Neuronal stem cell (in vitro differentiated cells): ENCODE measurements around the gene MDK.

Source experiments
- DNase-seq: peaks from one replicate; pipeline ENCODE4 v3.0.0-alpha.2; 2013; ENCODE audit warnings: low spot score
- H2AFZ ChIP-seq: one replicate; pipeline ENCODE4 v1.6.1; 2013; ENCODE audit warnings: mild to moderate bottlenecking, low read length, inconsistent platforms
- H2AK5ac ChIP-seq: 2 replicates; pipeline ENCODE4 v1.6.1; 2013; ENCODE audit warnings: low read depth, mild to moderate bottlenecking, inconsistent platforms, low read length, moderate library complexity, mixed read lengths
- H2BK120ac ChIP-seq: 2 replicates; pipeline ENCODE4 v1.6.1; 2013; ENCODE audit warnings: low read depth, mild to moderate bottlenecking, inconsistent platforms, low read length, moderate library complexity, mixed read lengths
- H2BK12ac ChIP-seq: one replicate; pipeline ENCODE4 v1.6.1; 2013; ENCODE audit warnings: low read length, inconsistent platforms
- H2BK15ac ChIP-seq: 2 replicates; pipeline ENCODE4 v1.6.1; 2013; ENCODE audit warnings: mild to moderate bottlenecking, low read length, inconsistent platforms, mixed read lengths
- H2BK5ac ChIP-seq: one replicate; pipeline ENCODE4 v1.6.1; 2013; ENCODE audit warnings: inconsistent platforms, mild to moderate bottlenecking, low read length, moderate library complexity
- H3K14ac ChIP-seq: one replicate; pipeline ENCODE4 v1.6.1; 2013; ENCODE audit warnings: low read length, inconsistent platforms
- H3K18ac ChIP-seq: 2 replicates; pipeline ENCODE4 v1.6.1; 2013; ENCODE audit warnings: low read length, inconsistent platforms
- H3K23ac ChIP-seq: 2 replicates; pipeline ENCODE4 v1.6.1; 2013; ENCODE audit warnings: low read depth, mild to moderate bottlenecking, mixed read lengths, low read length, inconsistent platforms; ENCODE audit not compliant: poor library complexity
- H3K27ac ChIP-seq: replicated peaks from 3 replicates; pipeline ENCODE4 v1.5.1; 2013; ENCODE audit warnings: low read length, inconsistent platforms
- H3K27me3 ChIP-seq, 3 experiments: 2 replicates each; pipeline ENCODE4 v1.6.1; 2013; ENCODE audit warnings: low read length in 3 of 3, mild to moderate bottlenecking in 2 of 3, inconsistent platforms in 1 of 3, low read depth in 1 of 3, mixed read lengths in 1 of 3, moderate library complexity in 1 of 3; ENCODE audit not compliant: control insufficient read depth in 3 of 3, insufficient read depth in 3 of 3
- H3K36me3 ChIP-seq, 2 donors: replicated peaks in 1 of 2; 2 replicates each; pipeline ENCODE4 v1.6.1; 2013; ENCODE audit warnings: low read length in 2 of 2; ENCODE audit not compliant: control insufficient read depth in 2 of 2, insufficient read depth in 2 of 2
- H3K4ac ChIP-seq: 2 replicates; pipeline ENCODE4 v1.6.1; 2013; ENCODE audit warnings: inconsistent platforms, mild to moderate bottlenecking, low read length, moderate library complexity
- H3K4me1 ChIP-seq, 2 donors: 1 replicate in 1 of 2; 2 replicates in 1 of 2; pipeline ENCODE4 v1.6.1; 2013; ENCODE audit warnings: low read length in 2 of 2, low read depth in 1 of 2; ENCODE audit not compliant: control insufficient read depth in 2 of 2, insufficient read depth in 1 of 2
- H3K4me2 ChIP-seq: one replicate; pipeline ENCODE4 v1.6.1; 2013; ENCODE audit warnings: mild to moderate bottlenecking, low read length, inconsistent platforms; ENCODE audit not compliant: insufficient read depth, poor library complexity, severe bottlenecking
- H3K4me3 ChIP-seq, 2 donors: 2 replicates each; pipeline ENCODE4 v1.5.1; 2013; ENCODE audit warnings: low read length in 2 of 2, mild to moderate bottlenecking in 2 of 2, inconsistent platforms in 1 of 2, moderate library complexity in 1 of 2
- H3K79me1 ChIP-seq: one replicate; pipeline ENCODE4 v1.6.1; 2013; ENCODE audit warnings: low read depth, mild to moderate bottlenecking, inconsistent platforms, low read length, moderate library complexity
- H3K9ac ChIP-seq: one replicate; pipeline ENCODE4 v1.6.1; 2013; ENCODE audit warnings: mild to moderate bottlenecking, low read depth, low read length, inconsistent platforms; ENCODE audit not compliant: poor library complexity
- H3K9me3 ChIP-seq, 2 donors: replicated peaks in 1 of 2; 2 replicates each; pipeline versions ENCODE3 to v1.6.1; 2013; ENCODE audit warnings: low read length in 2 of 2, mild to moderate bottlenecking in 2 of 2, inconsistent platforms in 1 of 2, low read depth in 1 of 2, mixed read lengths in 1 of 2, moderate library complexity in 1 of 2; ENCODE audit not compliant: control insufficient read depth in 2 of 2, insufficient read depth in 1 of 2
- H4K8ac ChIP-seq: one replicate; pipeline ENCODE4 v1.6.1; 2013; ENCODE audit warnings: low read depth, mild to moderate bottlenecking, inconsistent platforms, low read length, moderate library complexity
- H4K91ac ChIP-seq: one replicate; pipeline ENCODE4 v1.6.1; 2013; ENCODE audit warnings: low read length, low read depth, mild to moderate bottlenecking, inconsistent platforms; ENCODE audit not compliant: poor library complexity
- WGBS, 2 donors: extraction: QIAGEN DNeasy Blood & Tissue Kit; methylation state at CpG; one replicate each; pipeline ENCODE4 v1.1.7; 2013; ENCODE audit warnings: missing lambda C conversion rate in 2 of 2, mixed read lengths in 1 of 2; ENCODE audit not compliant: insufficient read length in 2 of 2, insufficient replicate concordance in 1 of 2; ENCODE audit errors: extremely low coverage in 2 of 2; 5-methylcytosine and 5-hydroxymethylcytosine counted together

The MDK gene

DNA sequence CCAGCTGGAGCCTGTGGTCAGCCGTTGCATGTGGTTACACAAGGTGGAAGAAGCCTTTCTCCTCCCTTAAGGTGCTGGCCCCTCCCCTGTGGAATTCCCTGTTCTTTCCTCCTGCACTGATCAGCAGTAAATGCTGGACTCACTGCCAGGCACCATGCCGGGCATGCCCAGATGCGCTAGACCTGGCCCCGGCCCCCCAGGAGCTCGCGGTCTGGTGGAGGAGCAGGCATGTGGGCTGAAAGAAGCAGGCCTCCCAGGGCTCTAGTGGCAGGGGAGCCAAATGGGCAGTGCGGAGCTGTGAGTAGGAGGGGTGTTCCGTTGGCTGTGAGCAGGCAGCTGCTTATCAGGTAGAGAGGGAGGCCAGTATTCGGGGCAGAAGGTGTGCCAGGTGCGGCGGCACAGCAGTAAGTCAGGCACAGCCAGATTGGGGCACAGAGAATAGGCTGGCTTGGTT lies 24.0 kb upstream of the MDK start:
- Histone ChIP-seq H2BK120ac (no peak overlapping the region), H3K4me1 (peaks cover 16 to 32% of the 10 kb centered on the region in 2 donors), H3K4me3 (no peak overlapping the region), H3K27me3 (no peaks in the 10 kb centered on the region), H3K79me1 (peaks cover 19% of the 10 kb centered on the region), H2BK12ac (no peak overlapping the region), H3K18ac (peak overlapping the region; percentile 66), H3K23ac (peak overlapping the region; percentile 44), H2BK15ac (peak overlapping the region; percentile 39), H2AK5ac (peak overlapping the region; percentile 24), H3K9me3 (no peaks in the 10 kb centered on the region), H3K9ac (no peak overlapping the region), H3K36me3 (peaks cover 0 to 8% of the 10 kb centered on the region in 2 donors), H2BK5ac (peak overlapping the region; percentile 83), H4K91ac (no peak overlapping the region), H2AFZ (no peak overlapping the region), H3K14ac (peak overlapping the region; percentile 44), H3K4me2 (no peak overlapping the region), H3K4ac (no peak overlapping the region), H3K27ac (no peak overlapping the region), H4K8ac (peak overlapping the region; percentile 6)
- no CpG with 5 or more reads among the region's 11 CpGs for WGBS, 2 donors
- no peak for DNase-seq

DNA sequence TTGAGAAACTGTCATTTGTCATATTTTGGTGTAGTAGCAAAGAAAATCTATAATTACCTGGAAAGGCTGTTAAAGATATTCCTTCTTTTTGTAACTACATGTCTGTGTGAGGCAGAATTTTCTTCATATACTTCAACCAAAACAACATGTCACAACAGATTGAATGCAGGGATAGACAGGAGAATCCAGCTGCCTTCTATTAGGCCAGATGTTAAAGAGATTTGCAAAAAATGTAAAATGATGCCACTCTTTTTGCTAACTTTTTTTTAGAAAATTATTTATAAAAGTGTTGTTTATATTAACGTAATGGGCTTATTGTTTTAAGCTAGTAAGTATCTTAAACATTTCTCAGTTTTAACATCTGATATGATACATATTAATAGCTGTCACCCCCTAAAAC lies 21.5 kb upstream of the MDK start:
- Histone ChIP-seq H3K36me3 (peaks cover 0 to 5% of the 10 kb centered on the region in 2 donors), H4K8ac (no peak overlapping the region), H3K18ac (no peak overlapping the region), H3K14ac (no peak overlapping the region), H2BK5ac (no peak overlapping the region), H2BK12ac (no peak overlapping the region), H3K9ac (no peak overlapping the region), H4K91ac (no peak overlapping the region), H3K9me3 (no peaks in the 10 kb centered on the region), H3K79me1 (peaks cover 24% of the 10 kb centered on the region), H3K4me3 (no peak overlapping the region), H2BK120ac (no peak overlapping the region), H3K27me3 (no peaks in the 10 kb centered on the region), H2AK5ac (no peak overlapping the region), H3K4me1 (peaks cover 28 to 32% of the 10 kb centered on the region in 2 donors), H2AFZ (no peak overlapping the region), H3K27ac (no peak overlapping the region), H3K23ac (no peak overlapping the region), H3K4ac (no peak overlapping the region), H2BK15ac (no peak overlapping the region), H3K4me2 (no peak overlapping the region)
- no peak for DNase-seq
- WGBS, 2 donors, result no CpG with 5 or more reads among the region's 1 CpG

DNA sequence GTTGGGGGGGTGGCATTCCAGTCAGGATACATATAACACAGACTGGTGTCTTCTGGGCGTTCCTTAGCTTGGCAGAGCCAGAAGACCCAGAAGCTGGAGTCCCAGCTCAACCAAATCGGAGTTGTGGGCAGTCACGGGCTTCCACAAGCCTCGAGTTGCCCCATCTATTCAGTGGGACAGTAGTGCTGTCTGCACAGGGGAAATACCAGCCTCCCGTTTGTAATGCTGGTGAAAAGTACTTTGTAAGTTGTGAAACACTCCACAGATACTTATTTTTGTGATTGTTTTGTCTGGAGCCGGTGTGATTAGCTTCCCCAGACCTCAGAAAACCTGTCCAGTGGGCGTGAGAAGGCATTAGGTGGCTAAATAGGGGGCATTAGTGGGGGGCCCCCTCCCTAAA lies 20.6 kb upstream of the MDK start:
- H3K4ac ChIP-seq, result no peak overlapping the region
- no CpG with 5 or more reads among the region's 7 CpGs for WGBS, 2 donors
- H3K9me3 ChIP-seq, result no peaks in the 10 kb centered on the region
- no peak overlapping the region for H2BK12ac ChIP-seq
- no peak overlapping the region for H3K27ac ChIP-seq
- no peak overlapping the region for H3K4me2 ChIP-seq
- no peak overlapping the region for H3K14ac ChIP-seq
- no peak overlapping the region for H3K23ac ChIP-seq
- DNase-seq, result no peak
- no peak overlapping the region for H2BK15ac ChIP-seq
- peak overlapping the region; percentile 68 for H2AFZ ChIP-seq
- H3K18ac ChIP-seq, result no peak overlapping the region
- H2BK120ac ChIP-seq, result no peak overlapping the region
- H4K8ac ChIP-seq, result no peak overlapping the region
- H3K79me1 ChIP-seq, result peaks cover 24% of the 10 kb centered on the region
- no peak overlapping the region for H3K9ac ChIP-seq
- H3K27me3 ChIP-seq, result no peaks in the 10 kb centered on the region
- H2BK5ac ChIP-seq, result no peak overlapping the region
- no peak overlapping the region for H2AK5ac ChIP-seq
- peaks cover 0 to 5% of the 10 kb centered on the region in 2 donors for H3K36me3 ChIP-seq
- H4K91ac ChIP-seq, result no peak overlapping the region
- H3K4me1 ChIP-seq, result peaks cover 28 to 35% of the 10 kb centered on the region in 2 donors
- H3K4me3 ChIP-seq, result no peak overlapping the region

DNA sequence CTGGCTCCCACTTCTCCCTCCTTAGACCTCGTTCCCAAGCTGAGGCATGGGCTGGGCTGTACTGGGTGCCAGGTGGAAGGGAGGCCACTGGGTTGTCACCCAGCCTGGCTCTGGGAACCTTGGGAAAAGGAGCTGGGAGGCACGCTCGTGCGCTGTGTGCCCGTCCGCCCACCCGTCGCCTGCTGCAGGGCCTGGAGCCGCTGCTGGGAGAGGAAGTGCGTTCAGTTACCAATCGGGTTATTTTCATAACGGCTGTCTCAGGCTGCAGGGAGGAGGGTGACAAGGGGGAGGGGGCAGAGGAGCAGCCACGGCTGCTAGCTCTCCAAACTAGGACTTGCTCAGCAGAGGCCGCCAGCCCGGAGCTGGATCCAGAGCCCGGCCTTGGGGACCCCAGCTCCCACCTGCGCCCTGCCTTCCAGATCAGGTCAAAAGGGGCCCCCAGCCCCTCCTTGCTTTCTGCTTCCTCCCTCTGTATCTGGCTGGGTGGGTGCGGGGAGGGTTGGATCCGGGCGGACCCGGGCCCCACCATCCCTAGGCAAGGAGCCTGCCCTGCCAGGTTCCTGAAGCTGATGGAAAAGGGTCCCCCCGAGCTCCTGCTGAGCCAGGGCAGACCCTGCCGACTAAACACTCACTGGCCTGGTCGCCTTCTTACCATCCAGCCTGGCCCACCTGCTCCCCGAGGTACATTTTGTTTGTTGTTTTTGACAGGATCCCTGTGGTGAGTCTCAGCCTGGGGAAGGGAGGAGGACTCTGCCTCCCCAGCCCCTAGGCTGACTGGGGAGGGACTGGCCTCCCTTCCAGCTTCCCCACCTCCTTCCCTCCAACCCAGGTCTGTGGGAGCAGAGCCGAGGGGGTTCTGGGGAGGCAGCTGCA lies 19.9 kb upstream of the MDK start:
- Histone ChIP-seq H3K9ac (peak overlapping the region; percentile 73), H2BK12ac (peak overlapping the region; percentile 89), H3K14ac (peak overlapping the region; percentile 98), H2BK15ac (peak overlapping the region; percentile 30), H3K4me3 (no peak overlapping the region), H3K4me2 (no peak overlapping the region), H2AFZ (peak overlapping the region; percentile 68), H2BK5ac (peak overlapping the region; percentile 72), H3K27me3 (no peaks in the 10 kb centered on the region), H3K23ac (peak overlapping the region; percentile 60), H2BK120ac (no peak overlapping the region), H3K79me1 (peaks cover 21% of the 10 kb centered on the region), H4K8ac (no peak overlapping the region), H3K4me1 (peaks cover 29 to 32% of the 10 kb centered on the region in 2 donors), H3K4ac (no peak overlapping the region), H3K18ac (peak overlapping the region; percentile 95), H3K36me3 (peaks cover 0 to 1% of the 10 kb centered on the region in 2 donors), H2AK5ac (peak overlapping the region; percentile 79), H3K9me3 (no peaks in the 10 kb centered on the region), H4K91ac (no peak overlapping the region), H3K27ac (no peak overlapping the region)
- no CpG with 5 or more reads among the region's 26 CpGs for WGBS, 2 donors
- no peak for DNase-seq
